ENCODE measurements around the gene PM20D1.

Gene PM20D1

DNA sequence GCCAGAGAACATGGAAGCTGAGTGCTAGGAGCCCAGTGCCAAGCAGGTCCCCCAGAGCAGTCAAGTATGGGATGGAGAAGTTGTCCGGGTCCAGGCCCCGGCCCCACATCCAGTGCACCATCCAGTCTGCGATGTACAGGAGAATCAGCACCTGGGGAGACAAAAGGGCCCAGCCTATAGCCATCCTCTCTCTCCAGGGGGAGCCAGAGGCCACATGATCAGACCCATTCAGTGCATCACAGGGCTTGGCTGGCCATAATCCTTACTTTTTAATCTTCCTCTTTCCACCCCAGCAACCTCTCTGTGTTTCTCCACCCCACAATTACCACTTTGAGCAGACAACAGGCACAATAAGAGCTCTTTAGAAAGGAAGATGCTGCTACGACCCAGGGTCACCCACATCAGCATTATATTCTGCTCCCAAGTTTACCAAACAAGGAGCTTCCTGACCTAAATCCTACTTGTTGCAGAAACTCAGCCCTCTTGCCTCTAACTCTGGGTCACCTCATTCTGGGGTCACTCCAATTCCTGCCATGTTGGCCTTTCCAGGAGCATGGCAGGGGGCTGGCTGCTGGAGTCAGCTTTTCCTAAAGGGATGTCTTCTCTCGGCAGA, 58.3 kb downstream of the PM20D1 start:
- Mint-ChIP-seq H3K36me3 (ENCODE audit: low read depth) (peaks cover 32% of the 10 kb centered on the region), H3K4me1 (peaks cover 12% of the 10 kb centered on the region), H3K4me3 (no peak overlapping the region), H3K9me3 (no peaks in the 10 kb centered on the region), H3K27me3 (ENCODE audit: low read depth) (no peaks in the 10 kb centered on the region), H3K27ac (no peak overlapping the region)
- TF ChIP-seq, protein P1, sequence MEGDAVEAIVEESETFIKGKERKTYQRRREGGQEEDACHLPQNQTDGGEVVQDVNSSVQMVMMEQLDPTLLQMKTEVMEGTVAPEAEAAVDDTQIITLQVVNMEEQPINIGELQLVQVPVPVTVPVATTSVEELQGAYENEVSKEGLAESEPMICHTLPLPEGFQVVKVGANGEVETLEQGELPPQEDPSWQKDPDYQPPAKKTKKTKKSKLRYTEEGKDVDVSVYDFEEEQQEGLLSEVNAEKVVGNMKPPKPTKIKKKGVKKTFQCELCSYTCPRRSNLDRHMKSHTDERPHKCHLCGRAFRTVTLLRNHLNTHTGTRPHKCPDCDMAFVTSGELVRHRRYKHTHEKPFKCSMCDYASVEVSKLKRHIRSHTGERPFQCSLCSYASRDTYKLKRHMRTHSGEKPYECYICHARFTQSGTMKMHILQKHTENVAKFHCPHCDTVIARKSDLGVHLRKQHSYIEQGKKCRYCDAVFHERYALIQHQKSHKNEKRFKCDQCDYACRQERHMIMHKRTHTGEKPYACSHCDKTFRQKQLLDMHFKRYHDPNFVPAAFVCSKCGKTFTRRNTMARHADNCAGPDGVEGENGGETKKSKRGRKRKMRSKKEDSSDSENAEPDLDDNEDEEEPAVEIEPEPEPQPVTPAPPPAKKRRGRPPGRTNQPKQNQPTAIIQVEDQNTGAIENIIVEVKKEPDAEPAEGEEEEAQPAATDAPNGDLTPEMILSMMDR (IDR thresholded peaks at IDR 0.05; ENCODE audit: unreplicated experiment in 3 of 3): peak; percentile 69 to 73 (median 71)

DNA sequence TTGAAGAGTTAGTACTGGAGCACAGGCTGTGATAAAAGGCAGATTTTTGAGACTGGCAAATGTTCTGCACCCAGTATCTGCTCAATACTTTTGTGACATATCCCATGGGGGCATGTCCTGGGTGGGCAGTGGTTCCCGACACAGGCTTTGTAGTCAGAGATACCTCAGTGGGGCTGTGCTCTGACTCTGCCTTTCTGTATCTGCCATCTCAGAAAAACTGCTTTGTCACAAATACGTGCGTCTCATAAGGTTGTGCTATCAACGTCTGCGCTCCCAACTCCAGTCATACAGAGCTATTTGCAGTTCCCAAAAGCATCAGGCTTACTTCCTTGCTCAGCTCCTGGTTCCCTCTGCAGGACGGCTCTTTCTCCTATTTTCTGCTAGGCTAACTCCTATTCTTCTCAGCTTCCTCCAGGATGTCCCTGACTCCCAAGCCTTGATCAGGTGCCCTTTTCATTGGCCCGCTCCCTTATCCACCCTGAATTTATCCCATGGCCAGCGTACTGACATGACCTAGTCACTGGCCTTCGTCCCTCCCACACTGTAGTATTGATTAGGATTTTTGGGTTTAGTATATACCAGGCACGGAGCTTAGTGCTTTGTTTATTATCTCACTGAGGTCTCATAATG, 62.5 kb downstream of the PM20D1 start:
- Mint-ChIP-seq H3K27ac (no peak overlapping the region), H3K36me3 (ENCODE audit: low read depth) (peaks cover 16% of the 10 kb centered on the region), H3K9me3 (no peaks in the 10 kb centered on the region), H3K4me3 (no peak overlapping the region), H3K27me3 (ENCODE audit: low read depth) (peaks cover 5% of the 10 kb centered on the region), H3K4me1 (peaks cover 6% of the 10 kb centered on the region)
- TF ChIP-seq, protein P1 (IDR thresholded peaks at IDR 0.05; ENCODE audit: unreplicated experiment in 3 of 3): no peak

GRCh38 chr1:205786601-205787000, 63.3 kb downstream of the PM20D1 start:
- Mint-ChIP-seq H3K27me3 (ENCODE audit: low read depth) (peaks cover 5% of the 10 kb centered on the region), H3K36me3 (ENCODE audit: low read depth) (peaks cover 16% of the 10 kb centered on the region), H3K9me3 (no peaks in the 10 kb centered on the region), H3K27ac (no peak overlapping the region), H3K4me1 (peaks cover 6% of the 10 kb centered on the region), H3K4me3 (no peak overlapping the region)
- TF ChIP-seq, protein P1 (IDR thresholded peaks at IDR 0.05; ENCODE audit: unreplicated experiment in 3 of 3): no peak

GRCh38 chr1:205785446-205785845, 64.5 kb downstream of the PM20D1 start:
- H3K27me3 Mint-ChIP-seq (ENCODE audit: low read depth): peaks cover 8% of the 10 kb centered on the region
- H3K27ac Mint-ChIP-seq: no peak overlapping the region
- TF ChIP-seq, protein P1 (IDR thresholded peaks at IDR 0.05; ENCODE audit: unreplicated experiment in 3 of 3): no peak
- H3K9me3 Mint-ChIP-seq: no peaks in the 10 kb centered on the region
- H3K4me3 Mint-ChIP-seq: no peak overlapping the region
- peaks cover 6% of the 10 kb centered on the region for H3K4me1 Mint-ChIP-seq
- H3K36me3 Mint-ChIP-seq (ENCODE audit: low read depth): peaks cover 11% of the 10 kb centered on the region

- Mint-ChIP-seq H3K4me1 (peaks cover 6% of the 10 kb centered on the region), H3K4me3 (no peak overlapping the region), H3K27ac (no peak overlapping the region), H3K27me3 (ENCODE audit: low read depth) (peaks cover 8% of the 10 kb centered on the region), H3K36me3 (ENCODE audit: low read depth) (no peaks in the 10 kb centered on the region), H3K9me3 (no peaks in the 10 kb centered on the region)
- TF ChIP-seq, protein P1 (IDR thresholded peaks at IDR 0.05; ENCODE audit: unreplicated experiment in 3 of 3): no peak
Measured at GRCh38 chr1:205783904-205784303, 66.0 kb downstream of the PM20D1 start.

DNA sequence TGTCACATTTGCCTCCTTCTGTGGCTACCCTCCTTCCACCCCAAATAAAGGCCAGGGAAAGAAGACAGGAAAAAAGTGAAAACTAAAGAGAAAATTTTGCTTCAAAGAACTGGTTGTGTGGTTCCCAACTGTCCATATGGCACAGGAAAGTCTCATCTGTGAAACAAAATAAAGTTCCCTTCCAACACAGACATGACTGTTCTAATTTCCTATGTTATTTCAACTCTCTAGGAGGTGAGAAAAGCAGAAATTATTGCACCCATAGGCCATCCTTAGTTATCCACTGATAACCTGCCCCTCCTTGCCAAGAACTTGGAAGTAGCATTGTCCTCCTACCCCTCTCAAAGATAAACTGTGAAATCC, 66.5 kb downstream of the PM20D1 start:
- Mint-ChIP-seq H3K27me3 (ENCODE audit: low read depth) (peaks cover 8% of the 10 kb centered on the region), H3K27ac (no peak overlapping the region), H3K4me3 (no peak overlapping the region), H3K9me3 (no peaks in the 10 kb centered on the region), H3K4me1 (peaks cover 6% of the 10 kb centered on the region), H3K36me3 (ENCODE audit: low read depth) (no peaks in the 10 kb centered on the region)
- TF ChIP-seq, protein P1 (IDR thresholded peaks at IDR 0.05; ENCODE audit: unreplicated experiment in 3 of 3): no peak

Data from nephron (organoid).